Skin epidermis (tissue), 12 donors: Measurements from ENCODE around the gene CACNA1H.
A peak's percentile ranks its signal among the peaks of the same experiment; 100 is the strongest.

Experiments used
- H3K27ac ChIP-seq, 21 experiments: fragments of 200-600 bp; sonication (generic) in 11 of 21; one replicate each; pipeline ENCODE4 v1.5.0; 2020; ENCODE audit warnings: mild to moderate bottlenecking in 3 of 21, inconsistent platforms in 2 of 21, moderate library complexity in 2 of 21
- H3K4me3 ChIP-seq, 7 experiments: fragments of 200-600 bp; sonication (generic) in 2 of 7; one replicate each; pipeline ENCODE4 v1.5.0; 2020; ENCODE audit warnings: inconsistent platforms in 2 of 7, mild to moderate bottlenecking in 2 of 7, moderate library complexity in 1 of 7

The CACNA1H gene

GRCh38 chr16:1202274-1202673 lies 49.4 kb downstream of the CACNA1H start:
- H3K27ac ChIP-seq = no peak overlapping the region
- no peak overlapping the region for H3K4me3 ChIP-seq

GRCh38 chr16:1204933-1205332 lies 52.0 kb downstream of the CACNA1H start:
- peak overlapping the region in 1 of 21 experiments; percentile 40 for H3K27ac ChIP-seq
- H3K4me3 ChIP-seq = no peak overlapping the region

- Histone ChIP-seq H3K4me3 (no peak overlapping the region), H3K27ac (no peak overlapping the region)
Observed at GRCh38 chr16:1206326-1206725, 53.4 kb downstream of the CACNA1H start.

DNA sequence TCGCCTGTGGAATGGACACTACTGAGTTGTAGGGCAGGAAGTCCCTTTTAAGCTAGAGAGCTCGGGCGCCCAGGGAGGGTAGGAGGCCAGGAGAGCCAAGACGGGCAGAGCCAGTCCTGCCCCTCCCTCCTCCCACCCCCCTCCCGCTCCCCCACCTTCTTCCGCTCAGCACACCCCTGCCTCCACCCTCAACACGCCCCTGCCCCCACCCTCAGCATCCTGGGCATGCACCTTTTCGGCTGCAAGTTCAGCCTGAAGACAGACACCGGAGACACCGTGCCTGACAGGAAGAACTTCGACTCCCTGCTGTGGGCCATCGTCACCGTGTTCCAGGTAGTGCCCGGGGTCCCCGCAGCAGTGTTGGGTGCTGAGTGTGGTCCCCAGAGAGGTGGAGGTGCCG lies 53.9 kb downstream of the CACNA1H start:
- Histone ChIP-seq H3K27ac (no peak overlapping the region), H3K4me3 (no peak overlapping the region)

- no peak overlapping the region for H3K4me3 ChIP-seq
- H3K27ac ChIP-seq = no peak overlapping the region
Observed at GRCh38 chr16:1208239-1208830, 55.4 kb downstream of the CACNA1H start.

GRCh38 chr16:1209081-1209480 lies 56.2 kb downstream of the CACNA1H start:
- no peak overlapping the region for H3K27ac ChIP-seq
- H3K4me3 ChIP-seq = no peak overlapping the region

- Histone ChIP-seq H3K27ac (no peak overlapping the region), H3K4me3 (no peak overlapping the region)
Observed at GRCh38 chr16:1210461-1210860, 57.6 kb downstream of the CACNA1H start.

DNA sequence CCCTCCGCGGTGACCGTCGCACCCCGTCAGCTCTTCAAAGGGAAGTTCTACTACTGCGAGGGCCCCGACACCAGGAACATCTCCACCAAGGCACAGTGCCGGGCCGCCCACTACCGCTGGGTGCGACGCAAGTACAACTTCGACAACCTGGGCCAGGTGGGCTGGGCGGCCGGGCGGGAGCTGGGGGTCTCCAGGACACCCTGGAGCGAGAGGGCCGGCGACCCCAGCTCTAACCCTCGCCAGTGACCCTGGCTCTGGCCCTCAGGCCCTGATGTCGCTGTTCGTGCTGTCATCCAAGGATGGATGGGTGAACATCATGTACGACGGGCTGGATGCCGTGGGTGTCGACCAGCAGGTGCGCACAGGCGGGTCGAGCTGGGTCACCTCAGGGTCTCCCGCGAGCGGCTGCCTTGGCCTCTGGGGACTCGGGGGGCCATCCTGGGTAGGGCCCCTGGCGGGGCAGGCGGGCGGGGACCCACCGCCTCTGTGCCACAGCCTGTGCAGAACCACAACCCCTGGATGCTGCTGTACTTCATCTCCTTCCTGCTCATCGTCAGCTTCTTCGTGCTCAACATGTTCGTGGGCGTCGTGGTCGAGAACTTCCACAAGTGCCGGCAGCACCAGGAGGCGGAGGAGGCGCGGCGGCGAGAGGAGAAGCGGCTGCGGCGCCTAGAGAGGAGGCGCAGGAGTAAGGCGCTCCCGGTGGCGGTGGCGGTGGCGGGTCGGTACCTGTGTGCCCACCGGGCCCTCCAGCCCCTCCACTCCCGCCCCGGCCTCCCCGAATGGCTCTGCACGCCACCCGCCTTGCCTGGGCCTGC lies 58.8 kb downstream of the CACNA1H start:
- Histone ChIP-seq H3K27ac (no peak overlapping the region), H3K4me3 (no peak overlapping the region)

- Histone ChIP-seq H3K4me3 (no peak overlapping the region), H3K27ac (no peak overlapping the region)
Observed at GRCh38 chr16:1212616-1213194, 59.8 kb downstream of the CACNA1H start.

DNA sequence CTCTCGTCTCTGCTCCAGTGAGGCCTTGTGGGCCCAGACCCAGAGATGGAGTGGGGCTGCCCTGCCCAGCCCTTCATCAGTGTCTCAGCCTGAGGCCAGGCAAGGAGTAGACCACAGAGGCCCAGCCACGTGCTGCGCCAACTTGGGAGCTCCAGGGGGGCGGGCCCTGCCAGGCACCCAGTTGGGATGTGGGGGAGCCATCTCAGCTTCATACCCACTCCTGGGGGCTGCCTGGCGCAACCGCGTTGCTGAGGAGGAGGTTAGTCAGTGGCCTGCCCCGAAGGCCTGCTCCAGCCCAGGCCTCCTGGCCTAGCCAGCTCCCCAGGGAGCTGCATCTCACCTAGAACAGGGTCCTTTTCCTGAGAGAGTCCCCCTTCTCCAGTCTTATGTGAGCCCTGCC lies 60.3 kb downstream of the CACNA1H start:
- no peak overlapping the region for H3K4me3 ChIP-seq
- no peak overlapping the region for H3K27ac ChIP-seq

GRCh38 chr16:1213796-1214372 lies 61.0 kb downstream of the CACNA1H start:
- Histone ChIP-seq H3K4me3 (no peak overlapping the region), H3K27ac (no peak overlapping the region)

DNA sequence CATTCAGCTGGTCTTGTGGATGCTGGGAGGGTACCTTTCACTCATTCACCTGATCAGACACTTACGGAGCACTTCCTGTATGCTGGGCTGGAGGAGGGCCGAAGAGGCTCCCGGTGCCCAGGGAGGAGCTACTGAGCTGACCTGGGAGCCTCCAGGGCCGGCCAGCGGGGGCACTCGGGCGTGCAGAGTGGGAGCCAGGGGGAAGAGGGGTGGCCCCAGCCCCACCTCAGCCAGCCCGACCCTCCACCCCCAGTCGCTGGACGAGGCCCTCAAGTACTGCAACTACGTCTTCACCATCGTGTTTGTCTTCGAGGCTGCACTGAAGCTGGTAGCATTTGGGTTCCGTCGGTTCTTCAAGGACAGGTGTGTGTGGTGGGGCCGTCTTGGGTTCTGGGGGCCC lies 61.8 kb downstream of the CACNA1H start:
- Histone ChIP-seq H3K27ac (no peak overlapping the region), H3K4me3 (no peak overlapping the region)

DNA sequence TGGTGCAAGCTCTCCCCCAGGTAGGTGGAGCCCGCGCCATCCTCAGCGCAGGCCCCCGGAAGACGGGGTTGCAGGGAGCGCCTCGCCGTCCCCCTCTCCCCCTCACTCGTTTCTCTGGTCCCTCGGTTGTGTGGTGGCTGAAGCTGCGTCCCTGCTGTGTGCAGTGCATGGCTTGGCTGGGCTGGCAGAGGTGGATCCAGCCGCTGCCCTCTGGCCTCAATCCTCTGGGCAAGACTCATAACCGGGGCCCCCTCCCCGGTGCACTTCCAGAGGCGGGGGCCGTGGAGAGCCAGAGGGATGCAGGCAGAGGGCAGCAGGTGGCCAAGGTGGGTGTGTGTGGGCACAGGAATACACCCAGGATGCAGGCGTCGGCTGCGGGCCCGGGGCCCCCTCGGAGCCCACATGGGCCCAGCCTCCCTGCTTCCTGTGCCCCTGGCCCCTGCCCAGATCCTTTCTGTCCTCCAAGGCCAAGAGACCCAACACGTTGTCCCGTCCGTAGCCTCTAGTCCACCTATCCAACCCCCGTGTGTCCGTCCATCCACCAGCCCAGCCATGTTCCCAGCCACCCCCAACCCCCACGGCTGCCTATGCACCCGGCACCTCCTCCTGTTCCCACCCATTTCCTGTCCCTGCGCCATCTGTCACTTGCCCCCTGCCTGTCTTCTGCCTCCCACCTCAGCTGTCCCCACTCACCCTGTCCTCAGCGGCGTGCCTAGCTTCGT lies 62.8 kb downstream of the CACNA1H start:
- H3K27ac ChIP-seq = no peak overlapping the region
- H3K4me3 ChIP-seq = no peak overlapping the region

- H3K4me3 ChIP-seq = no peak overlapping the region
- no peak overlapping the region for H3K27ac ChIP-seq
Observed at GRCh38 chr16:1216296-1216619, 63.4 kb downstream of the CACNA1H start.

DNA sequence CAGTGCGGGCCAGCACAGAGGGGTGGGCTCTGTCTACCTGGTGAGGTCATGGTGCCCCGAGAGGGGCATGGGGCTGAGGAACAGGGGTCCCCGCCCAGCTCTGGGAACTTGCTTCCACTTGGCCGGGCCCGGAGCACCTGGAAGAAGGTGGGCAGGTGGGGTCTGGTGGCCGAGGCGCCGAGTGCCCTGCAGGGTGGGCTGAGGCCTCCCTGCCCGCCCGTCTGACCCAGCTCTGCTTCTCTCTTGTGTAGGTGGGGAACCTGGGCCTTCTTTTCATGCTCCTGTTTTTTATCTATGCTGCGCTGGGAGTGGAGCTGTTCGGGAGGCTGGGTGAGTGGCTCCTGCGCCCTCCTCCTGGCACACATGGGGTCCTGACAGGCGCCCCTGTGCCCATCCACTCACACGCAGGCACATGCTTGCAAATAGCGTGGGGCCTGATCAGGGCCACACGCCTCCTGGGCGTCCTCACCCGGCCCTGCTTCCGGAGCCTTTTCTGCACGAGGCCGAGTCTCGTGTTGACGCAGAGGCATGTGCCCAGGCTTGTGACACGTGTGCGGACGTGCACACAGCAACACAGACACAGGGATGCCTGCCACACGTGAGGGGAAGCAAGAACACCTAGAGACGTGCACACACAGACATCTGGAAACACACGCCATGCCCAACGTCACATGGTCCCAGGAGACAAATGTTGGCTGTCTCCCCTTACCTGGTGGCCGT lies 63.9 kb downstream of the CACNA1H start:
- H3K4me3 ChIP-seq = no peak overlapping the region
- H3K27ac ChIP-seq = no peak overlapping the region

GRCh38 chr16:1217526-1217925 lies 64.6 kb downstream of the CACNA1H start:
- Histone ChIP-seq H3K27ac (no peak overlapping the region), H3K4me3 (no peak overlapping the region)

DNA sequence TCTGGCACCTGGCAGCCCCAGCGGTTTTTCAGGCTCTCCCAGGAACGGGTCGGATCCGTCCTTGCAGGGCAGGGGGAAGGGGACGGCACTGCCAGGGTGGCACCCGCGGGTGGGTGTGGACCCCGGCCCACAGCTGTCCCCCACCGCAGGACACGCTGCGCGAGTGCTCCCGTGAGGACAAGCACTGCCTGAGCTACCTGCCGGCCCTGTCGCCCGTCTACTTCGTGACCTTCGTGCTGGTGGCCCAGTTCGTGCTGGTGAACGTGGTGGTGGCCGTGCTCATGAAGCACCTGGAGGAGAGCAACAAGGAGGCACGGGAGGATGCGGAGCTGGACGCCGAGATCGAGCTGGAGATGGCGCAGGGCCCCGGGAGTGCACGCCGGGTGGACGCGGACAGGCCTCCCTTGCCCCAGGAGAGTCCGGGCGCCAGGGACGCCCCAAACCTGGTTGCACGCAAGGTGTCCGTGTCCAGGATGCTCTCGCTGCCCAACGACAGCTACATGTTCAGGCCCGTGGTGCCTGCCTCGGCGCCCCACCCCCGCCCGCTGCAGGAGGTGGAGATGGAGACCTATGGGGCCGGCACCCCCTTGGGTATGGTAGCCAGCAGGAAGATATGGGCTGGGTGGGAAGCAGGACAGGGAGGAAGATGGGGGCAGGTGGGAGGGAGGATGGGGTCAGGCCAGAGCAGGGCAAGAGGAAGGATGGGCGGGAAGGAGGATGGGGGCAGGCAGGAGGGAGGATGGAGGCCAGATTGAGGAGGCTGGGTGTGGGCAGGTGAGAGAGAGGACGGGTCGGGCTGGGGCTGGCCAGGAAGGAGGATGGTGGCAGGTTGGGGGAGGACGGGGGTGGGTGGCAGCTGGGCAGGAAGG lies 65.4 kb downstream of the CACNA1H start:
- H3K27ac ChIP-seq = no peak overlapping the region

DNA sequence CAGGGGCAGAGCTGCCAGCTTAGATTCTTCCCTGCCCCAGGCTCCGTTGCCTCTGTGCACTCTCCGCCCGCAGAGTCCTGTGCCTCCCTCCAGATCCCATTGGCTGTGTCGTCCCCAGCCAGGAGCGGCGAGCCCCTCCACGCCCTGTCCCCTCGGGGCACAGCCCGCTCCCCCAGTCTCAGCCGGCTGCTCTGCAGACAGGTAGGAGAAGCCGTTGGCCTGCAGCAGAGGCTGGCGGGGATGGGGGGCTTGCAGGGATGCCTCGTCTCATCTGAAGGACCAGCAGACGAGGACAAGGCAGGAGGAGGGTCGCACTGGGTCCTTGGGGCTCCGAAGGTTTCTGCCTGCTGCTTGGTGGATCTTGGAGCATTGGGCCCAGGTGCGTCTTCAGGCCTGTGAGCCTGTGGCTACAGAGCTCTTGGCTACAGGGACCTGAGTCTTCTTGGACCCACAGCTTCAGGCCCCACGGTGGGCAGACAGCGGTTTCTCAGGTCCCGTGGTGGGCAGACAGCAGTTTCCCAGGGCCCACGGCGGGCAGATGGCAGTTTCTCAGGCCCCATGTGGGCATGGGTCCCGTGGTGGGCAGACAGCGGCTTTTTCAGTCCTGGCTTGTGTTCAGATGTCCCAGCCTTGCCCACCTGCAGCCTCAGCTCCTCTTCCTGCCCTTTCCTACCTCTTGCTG lies 66.2 kb downstream of the CACNA1H start:
- no peak overlapping the region for H3K27ac ChIP-seq
- no peak overlapping the region for H3K4me3 ChIP-seq

More for the DNA sequence above, 65.4 kb downstream of the CACNA1H start:
- H3K4me3 ChIP-seq = no peak overlapping the region
